C4-2B (cell line): ENCODE results near the gene HDAC1.
A peak's percentile ranks its signal among the peaks of the same experiment; 100 is the strongest.
"Not testable (repeated sequence)": the region's sequence is repeated elsewhere in the genome, so short reads cannot be mapped to it uniquely, and the experiment has no call there.

Experiments used
- H3K27ac ChIP-seq: fragments of 450-650 bp; 2 replicates; pipeline ENCODE4 v1.5.1; 2017
- ZFX ChIP-seq: fragments of 450-650 bp; IDR thresholded peaks from 2 replicates; pipeline ENCODE4 v1.6.1; 2017
- TF ChIP-seq, protein P1 (sequence below): fragments of 450-650 bp; conservative IDR thresholded peaks from 2 replicates; pipeline ENCODE4 v1.5.1; 2017; ENCODE audit warnings: mild to moderate bottlenecking

The HDAC1 gene

DNA sequence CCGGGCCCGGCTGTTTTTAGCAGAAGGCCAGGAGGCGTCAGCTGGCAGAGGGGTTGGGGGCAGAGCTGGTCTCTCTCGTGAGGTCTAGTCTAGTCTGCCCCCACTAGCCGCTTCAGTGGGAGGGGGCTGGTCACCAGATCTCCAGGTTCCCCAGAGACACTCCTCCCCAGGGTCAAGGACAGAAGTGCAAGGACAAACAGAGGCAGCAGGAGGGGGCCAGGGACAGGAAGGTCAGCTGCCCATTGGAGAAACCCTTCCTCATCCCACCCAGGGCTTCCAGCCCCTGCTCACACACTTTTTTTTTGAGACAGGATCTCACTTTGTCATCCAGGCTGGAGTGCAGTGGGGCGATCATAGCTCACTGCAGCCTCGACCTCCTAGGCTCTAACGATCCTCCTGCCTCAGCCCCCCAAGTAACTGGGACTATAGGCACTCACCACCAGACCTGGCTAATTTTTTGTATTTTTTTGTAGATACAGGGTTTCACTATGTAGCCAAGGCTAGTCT lies 60.4 kb downstream of the HDAC1 start:
- TF ChIP-seq, protein P1, sequence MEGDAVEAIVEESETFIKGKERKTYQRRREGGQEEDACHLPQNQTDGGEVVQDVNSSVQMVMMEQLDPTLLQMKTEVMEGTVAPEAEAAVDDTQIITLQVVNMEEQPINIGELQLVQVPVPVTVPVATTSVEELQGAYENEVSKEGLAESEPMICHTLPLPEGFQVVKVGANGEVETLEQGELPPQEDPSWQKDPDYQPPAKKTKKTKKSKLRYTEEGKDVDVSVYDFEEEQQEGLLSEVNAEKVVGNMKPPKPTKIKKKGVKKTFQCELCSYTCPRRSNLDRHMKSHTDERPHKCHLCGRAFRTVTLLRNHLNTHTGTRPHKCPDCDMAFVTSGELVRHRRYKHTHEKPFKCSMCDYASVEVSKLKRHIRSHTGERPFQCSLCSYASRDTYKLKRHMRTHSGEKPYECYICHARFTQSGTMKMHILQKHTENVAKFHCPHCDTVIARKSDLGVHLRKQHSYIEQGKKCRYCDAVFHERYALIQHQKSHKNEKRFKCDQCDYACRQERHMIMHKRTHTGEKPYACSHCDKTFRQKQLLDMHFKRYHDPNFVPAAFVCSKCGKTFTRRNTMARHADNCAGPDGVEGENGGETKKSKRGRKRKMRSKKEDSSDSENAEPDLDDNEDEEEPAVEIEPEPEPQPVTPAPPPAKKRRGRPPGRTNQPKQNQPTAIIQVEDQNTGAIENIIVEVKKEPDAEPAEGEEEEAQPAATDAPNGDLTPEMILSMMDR = no peak
- TF ChIP-seq ZFX = no peak
- H3K27ac ChIP-seq = peak overlapping the region; percentile 87

DNA sequence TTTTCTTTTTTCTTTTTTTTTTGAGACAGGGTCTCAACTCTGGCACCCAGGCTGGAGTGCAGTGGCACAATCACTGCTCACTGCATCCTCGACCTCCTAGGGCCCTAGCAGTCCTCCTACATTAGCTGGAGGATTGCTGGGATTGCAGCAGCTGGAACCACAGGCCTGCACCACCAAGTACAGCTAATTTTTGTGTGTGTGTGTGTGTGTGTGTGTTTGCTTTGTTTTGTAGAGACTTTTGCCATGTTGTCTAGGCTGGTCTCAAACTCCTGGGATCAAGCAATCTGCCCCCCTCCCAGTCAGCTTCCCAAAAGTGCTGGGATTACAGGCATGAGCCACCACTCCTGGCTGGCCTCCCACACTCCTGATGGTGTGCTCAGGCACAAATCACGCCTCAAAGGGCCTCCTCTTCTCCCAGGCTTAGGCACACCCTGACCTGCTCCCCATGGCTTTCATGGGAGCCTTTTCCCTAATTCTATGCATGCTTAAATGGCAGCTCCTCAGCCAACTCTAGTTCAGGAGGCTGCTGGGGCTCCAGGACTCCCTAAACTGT lies 61.0 kb downstream of the HDAC1 start:
- no peak for TF ChIP-seq ZFX
- H3K27ac ChIP-seq = peak overlapping the region; percentile 87

DNA sequence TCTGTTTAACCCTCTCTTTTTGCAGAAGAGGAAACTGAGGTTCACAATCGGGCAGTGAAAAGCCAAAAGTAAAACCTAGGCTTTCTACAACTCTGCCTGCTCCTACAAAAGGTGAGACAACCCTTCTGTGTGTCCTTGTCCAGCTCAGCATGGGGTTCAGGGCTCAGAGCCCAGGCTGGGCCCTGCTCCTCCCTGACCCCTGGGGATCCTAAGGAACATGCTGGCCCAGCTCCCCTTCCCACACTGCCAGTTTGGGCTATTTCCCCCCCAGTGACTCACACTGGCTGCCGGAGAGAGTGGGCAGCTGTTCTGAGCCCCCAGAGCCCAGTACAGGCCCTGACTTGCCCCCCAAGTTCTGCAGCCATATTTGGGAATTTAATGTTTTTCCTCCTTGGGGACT lies 61.5 kb downstream of the HDAC1 start:
- TF ChIP-seq ZFX = no peak
- TF ChIP-seq, protein P1 = no peak
- H3K27ac ChIP-seq = no peak overlapping the region

DNA sequence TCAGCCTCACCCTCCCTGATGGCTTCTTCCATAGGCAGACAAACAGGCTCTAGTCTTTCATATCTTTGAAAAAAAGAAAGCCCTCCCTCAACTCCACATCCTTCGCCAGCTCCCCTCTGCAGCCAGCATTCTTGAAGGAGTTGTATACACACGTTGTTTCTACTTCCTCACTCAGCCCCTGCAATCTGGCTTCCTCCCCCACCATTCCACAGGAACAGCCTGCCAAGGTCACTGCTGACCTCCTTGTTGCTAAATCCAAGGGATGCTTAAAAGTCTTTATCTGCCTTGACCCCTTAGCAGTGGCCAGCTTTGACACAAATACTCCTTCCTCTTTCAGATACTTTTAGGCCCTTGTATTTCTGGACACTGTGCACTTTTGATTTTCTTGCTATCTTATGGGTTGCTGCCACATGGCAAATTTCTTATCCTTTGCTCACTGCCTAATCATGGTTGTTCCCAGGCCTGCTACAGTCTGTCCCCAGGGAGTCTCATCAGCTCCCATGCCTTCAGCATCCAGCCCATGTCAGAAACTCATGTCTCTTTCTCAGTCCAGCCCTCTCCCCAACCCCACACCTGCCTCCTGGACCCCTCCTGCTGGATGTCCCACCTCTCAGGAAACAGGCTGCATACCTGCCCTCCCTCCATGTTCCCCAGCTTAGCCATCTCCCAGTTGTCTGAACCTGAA lies 62.1 kb downstream of the HDAC1 start:
- H3K27ac ChIP-seq = no peak overlapping the region

DNA sequence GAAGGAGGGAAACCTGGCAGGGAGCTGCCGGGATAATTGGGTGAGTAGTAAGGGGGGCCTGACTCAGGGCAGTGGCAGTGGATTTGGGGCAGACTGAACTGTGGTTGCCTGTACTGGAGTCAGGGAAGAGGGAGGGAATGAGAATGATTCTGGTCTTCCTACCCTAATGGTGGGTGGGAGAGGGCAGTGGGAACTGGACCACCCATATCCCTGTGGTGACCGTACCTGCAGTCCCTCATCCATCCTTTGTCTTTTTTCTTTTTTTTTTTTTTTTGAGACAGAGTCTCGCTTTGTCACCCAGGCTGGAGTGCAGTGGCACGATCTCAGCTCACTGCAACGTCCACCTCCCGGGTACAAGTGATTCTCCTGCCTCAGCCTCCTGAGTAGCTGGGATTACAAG lies 63.9 kb downstream of the HDAC1 start:
- not testable (repeated sequence) for H3K27ac ChIP-seq

More for the DNA sequence above, 62.1 kb downstream of the HDAC1 start:
- TF ChIP-seq, protein P1 = no peak
- no peak for TF ChIP-seq ZFX

DNA sequence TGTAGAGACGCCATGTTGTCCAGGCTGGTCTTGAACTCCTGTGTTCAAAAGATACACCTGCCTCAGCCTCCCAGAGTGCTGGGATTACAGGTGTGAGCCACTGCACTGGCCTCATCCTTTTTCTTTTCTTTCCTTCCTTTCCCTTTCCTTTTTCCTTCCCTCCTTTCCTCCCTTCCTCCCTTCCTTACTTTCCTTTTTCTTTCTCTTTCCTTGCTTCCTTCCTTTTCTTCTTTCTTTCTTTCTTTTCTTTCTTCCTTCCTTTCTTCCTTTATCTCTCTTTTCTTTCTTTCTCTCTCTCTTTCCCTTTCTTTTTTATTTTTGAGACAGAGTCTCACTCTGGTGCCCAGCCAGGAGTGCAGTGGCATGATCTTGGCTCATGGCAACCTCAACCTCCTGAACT lies 64.6 kb downstream of the HDAC1 start:
- no peak overlapping the region for H3K27ac ChIP-seq
- no peak for TF ChIP-seq ZFX
- TF ChIP-seq, protein P1 = no peak

DNA sequence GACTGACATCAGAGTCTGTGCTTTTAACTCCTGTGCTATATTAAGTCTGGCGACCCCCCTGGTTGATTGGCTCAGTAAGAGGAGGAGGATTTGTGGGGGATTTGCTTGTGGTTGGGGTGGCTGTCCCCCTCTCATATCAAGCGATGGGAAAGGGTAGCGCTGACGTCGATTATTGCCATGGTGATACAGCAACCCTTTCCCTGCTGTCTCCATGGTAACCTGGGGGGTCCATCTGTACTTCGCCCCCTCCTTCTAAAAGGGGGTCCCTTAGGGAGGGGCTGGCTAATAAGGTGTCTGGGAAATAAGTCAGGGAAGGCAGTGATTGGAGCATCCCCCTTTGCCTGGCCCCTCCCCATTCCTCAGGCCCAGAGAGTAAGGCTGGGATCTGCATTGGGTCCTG lies 65.7 kb downstream of the HDAC1 start:
- no peak for TF ChIP-seq ZFX
- TF ChIP-seq, protein P1 = no peak
- H3K27ac ChIP-seq = no peak overlapping the region

DNA sequence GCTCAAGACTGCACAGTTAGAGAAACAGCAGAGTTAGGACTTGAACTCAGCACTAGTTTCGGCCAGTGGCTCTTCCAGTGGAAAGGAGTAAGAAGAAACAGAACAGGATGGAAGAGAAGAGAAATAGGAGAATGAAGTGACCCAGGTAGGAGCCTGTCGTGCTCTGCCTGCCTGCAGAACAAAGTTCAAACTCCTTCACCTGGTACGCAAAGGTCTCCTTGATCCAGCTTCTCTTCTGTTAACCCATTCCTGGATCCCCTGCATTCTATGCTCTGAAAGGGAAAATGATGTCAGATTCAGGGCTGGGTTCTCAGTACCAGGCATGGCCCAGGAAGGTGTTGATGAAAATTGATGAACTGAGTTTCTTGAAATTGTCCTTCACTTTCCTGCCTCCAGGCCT lies 66.6 kb downstream of the HDAC1 start:
- no peak overlapping the region for H3K27ac ChIP-seq
- TF ChIP-seq, protein P1 = no peak
- no peak for TF ChIP-seq ZFX
